ENCODE results near the gene SLIT1.

The SLIT1 gene

DNA sequence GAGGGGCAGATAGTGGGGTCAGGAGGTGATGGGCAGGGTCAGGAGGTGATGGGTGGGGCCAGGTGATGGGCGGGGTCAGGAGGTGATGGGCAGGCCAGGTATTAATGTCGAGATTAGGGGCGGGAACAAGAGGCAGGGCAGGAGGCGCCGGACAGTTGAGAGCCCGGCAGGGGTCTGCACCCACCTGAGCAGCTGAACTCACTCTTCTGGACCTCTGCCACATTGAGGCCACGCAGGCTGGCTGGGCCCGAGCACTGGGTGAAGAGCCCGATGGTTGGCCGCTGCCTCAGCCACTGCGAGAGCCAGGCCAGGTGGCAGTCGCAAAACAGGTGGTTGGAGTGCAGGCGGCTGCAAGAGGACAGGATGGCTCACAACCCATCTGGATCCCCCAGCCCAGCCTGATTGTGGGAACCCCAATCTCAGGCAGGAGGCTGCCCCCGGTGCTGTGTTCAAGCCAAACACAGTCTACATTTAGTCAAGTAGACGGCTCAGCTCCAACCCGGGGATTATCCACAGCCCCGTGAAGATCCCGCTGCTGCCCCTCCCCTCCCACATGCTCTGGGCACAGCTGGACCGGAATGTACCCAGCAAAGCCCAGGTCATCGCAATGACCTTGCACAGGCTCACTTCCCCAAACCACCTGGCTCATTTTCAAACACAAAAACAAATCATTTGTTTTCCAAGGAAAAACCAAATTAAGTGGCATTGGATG is 122.3 kb downstream of the SLIT1 start:
- no peak for DNase-seq (ENCODE audit: low read depth)

DNA sequence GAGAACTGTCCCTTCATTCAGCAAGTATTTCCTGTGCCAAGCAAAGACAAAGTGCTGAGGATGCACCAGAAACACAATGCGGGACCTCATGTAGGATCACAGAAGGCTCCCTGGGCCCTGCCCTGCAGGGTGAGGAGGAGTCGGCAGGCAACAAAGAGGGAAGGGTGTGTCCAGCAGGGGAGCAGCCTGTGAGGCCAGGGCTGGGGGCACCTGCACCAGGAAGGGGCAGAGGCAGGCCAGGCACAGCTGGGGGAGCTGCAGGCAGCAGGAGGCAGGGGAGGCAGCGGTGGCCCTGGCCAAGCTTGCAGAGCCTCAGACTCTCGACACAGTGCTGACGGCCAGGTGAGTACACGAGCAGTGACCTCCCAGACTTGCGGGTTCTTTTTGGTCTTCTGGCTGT is 123.3 kb downstream of the SLIT1 start:
- DNase-seq (ENCODE audit: low read depth): no peak

DNA sequence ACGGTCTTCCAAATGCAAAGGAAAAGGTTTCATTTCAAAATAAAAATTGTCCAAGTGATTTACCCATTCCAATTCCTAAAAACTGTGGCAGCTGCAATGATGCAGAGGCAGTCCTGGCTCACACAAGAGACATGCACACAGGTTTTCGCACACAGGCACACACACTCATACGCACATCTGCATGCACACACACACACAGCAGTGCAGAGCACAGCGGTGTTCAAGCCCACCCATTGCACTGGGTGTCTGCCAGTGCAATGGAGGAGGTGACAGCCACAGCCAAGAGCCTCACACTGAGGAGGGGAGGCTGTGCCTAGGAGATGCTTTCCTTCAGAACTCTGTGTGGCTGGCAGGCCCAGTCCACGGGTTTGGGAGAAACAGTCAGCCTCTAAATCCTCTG is 123.7 kb downstream of the SLIT1 start:
- no peak for DNase-seq (ENCODE audit: low read depth)

GRCh38 chr10:97061423-97061822 is 124.3 kb downstream of the SLIT1 start:
- DNase-seq (ENCODE audit: low read depth): no peak

- peak; percentile 30 for DNase-seq (ENCODE audit: low read depth)
Observed at GRCh38 chr10:97060441-97061084, 125.2 kb downstream of the SLIT1 start.

DNA sequence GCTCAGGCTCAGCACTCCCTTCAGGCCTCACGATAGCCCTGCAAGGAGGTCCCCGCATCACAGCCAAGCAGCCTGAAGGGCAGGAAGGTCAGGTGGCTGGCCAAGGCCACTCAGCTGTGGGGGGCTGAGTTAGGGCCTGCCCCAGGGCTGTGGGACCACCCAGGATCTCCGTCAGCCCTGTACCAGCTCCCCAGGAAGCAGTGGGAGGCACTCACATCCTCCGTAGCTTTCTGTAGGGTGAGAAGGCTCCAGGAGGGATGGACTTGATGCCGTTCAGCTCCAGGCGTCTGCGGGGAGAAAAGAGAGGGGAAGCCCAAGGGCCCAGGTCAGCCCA is 125.9 kb downstream of the SLIT1 start:
- DNase-seq (ENCODE audit: low read depth): no peak

- DNase-seq (ENCODE audit: low read depth): no peak
Observed at GRCh38 chr10:97059006-97059871, 126.5 kb downstream of the SLIT1 start.

GRCh38 chr10:97058521-97058920 is 127.2 kb downstream of the SLIT1 start:
- no peak for DNase-seq (ENCODE audit: low read depth)

DNA sequence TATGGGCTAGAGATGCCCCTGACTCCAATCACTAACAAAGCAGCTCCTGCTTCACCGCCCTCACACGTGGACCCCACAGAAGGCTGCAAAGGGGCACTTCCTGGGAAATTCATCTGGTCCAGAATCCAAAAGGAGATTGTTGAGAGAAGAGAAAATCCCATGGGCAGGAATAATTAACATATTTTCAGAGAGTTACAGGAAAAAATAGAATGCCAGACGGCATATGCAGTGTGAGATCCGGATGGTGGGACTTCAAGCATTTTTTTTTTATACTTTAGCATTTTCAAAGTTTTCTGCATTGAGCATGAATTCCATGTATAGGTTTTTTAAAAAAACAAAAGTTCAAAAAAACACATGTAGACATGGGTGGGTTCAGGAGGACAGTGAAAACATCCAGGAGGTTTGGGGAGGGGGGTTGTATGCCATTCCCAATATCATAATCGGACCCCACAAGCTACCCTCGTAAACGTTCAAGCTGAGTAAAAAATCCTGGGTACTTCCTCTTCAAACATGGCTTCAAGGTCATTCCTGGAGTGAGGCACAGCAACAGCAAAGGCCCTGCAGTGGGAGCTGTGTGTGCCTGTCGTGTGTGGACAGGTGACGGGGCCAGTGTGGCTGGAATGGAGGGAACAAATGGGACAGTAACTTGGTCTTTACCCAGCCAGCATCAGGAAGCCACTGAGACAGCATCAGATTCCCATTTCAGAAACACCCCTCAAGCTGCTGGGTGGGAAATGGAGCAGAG is 128.1 kb downstream of the SLIT1 start:
- DNase-seq (ENCODE audit: low read depth): no peak

GRCh38 chr10:97056003-97056630 is 129.6 kb downstream of the SLIT1 start:
- no peak for DNase-seq (ENCODE audit: low read depth)

DNA sequence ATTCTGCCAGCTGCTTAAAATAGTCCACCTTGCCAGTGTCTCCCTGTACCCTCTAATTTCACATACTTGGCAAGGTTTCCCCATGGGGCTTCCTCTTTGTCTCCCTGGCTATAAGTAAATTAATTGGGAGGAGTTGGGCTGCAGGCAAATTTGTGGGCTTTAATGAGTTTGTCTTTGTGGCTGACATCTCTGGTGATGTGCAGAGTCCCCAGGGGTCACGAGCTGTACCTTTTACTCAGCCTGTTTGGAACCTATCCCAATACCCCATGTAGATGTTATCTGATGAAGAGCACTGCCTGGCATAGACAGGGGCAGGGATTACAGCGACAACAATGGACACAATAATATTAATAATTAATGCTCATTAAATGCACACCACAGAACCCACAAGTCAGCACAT is 132.5 kb downstream of the SLIT1 start:
- DNase-seq (ENCODE audit: low read depth): no peak

- DNase-seq (ENCODE audit: low read depth): no peak
Observed at GRCh38 chr10:97050956-97051496, 134.7 kb downstream of the SLIT1 start.

- no peak for DNase-seq (ENCODE audit: low read depth)
Observed at GRCh38 chr10:97050205-97050745, 135.5 kb downstream of the SLIT1 start.

DNA sequence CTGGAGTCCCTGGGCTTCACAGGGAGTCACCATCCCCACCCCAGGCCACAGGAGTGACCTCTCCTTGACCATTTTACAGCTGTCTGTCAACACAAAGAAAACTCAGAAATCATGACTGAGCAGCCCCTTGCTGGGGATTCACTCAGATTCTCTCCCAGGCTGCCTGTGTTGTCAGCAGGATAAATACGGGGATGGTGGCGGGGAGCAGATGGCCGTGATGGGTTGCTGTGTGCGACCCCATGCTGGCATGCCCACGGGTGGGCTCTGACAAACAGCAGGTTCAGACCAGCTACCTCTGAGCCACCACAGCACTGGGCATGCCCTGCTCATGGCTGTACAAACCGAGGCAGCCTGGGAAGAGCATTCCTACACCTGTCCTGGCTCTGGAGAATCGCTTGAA is 136.1 kb downstream of the SLIT1 start:
- no peak for DNase-seq (ENCODE audit: low read depth)

GRCh38 chr10:97048649-97049427 is 136.9 kb downstream of the SLIT1 start:
- no peak for DNase-seq (ENCODE audit: low read depth)

GRCh38 chr10:97047788-97048187 is 138.0 kb downstream of the SLIT1 start:
- no peak for DNase-seq (ENCODE audit: low read depth)

DNA sequence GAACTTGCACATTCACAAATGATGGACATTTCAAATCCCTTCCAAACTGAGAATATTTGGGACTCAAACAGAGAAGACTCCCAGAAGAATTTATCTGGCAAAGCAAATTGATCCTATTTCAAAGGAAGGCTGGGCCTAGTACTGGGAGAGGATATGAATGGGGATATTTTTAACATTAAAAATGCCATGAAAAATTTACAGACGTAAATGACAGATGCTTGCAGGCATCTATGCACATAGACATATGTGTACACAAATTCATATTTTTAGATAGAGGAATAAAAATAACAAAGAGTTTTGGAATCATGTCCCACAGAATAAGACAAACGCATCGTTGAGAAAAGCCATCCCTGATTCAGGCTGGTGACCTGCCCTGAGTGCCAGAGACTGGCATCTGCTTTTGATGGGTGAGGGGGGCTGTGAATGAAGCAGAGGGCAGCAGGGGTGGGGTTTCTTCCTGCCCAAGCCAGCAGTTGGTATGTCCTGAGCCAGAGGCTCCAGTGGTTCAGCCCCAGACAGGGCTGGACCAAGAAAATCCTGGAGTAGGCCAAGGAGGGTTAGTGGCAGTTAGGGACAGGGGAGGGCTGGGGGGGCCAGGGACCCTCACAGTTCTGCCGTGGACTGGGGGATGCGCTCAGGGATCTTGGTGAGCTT is 138.5 kb downstream of the SLIT1 start:
- DNase-seq (ENCODE audit: low read depth): no peak

DNA sequence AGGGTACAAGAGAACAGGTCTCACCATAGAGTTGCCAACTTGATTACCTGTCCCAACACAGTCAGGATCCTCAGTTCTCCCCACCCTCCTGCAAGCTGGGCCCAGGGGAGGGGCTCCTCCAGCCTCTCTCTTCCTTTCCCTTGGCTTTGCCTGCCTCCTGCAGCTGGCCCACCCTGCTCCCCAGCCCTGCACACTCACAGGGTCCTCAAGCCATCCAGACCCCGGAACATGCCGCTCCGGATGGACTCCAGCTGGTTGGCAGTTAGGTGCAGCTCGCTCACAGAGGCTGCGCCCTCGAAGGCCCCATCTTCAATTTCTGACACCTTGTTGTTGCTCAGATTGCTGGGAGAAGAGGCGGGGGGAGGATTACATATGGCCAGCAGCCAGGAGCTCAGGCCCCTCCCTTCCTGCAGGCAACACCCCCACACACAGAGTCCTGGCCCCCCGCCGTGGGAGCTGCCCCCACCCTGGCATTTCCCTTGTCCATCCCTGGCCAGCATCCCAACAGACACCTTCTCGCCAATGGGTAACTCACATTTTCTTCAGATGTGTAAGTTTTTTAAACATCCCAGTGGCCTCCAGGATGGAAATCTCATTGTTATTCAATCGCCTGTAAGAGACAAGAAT is 139.2 kb downstream of the SLIT1 start:
- no peak for DNase-seq (ENCODE audit: low read depth)

GRCh38 chr10:97043563-97043855 is 142.2 kb downstream of the SLIT1 start:
- DNase-seq (ENCODE audit: low read depth): no peak

Measured in iris pigment epithelial cell (primary cell).